WI38 (cell line): ENCODE results near the gene RNF186.

Experiments
- H3K4me3 ChIP-seq: 2 replicates; pipeline ENCODE4 v1.5.1; 2011; ENCODE audit warnings: low read depth, mild to moderate bottlenecking, control low read depth, low read length
- CTCF ChIP-seq: IDR thresholded peaks from 2 replicates; pipeline ENCODE4 v1.5.1; 2012; ENCODE audit warnings: low read depth, mild to moderate bottlenecking, control low read depth, low read length

Gene RNF186

GRCh38 chr1:19776287-19776686 lies 38.8 kb downstream of the RNF186 start:
- no peak overlapping the region for H3K4me3 ChIP-seq
- no peak for TF ChIP-seq CTCF

GRCh38 chr1:19775831-19776230 lies 39.3 kb downstream of the RNF186 start:
- H3K4me3 ChIP-seq, result no peak overlapping the region
- TF ChIP-seq CTCF, result no peak

GRCh38 chr1:19775317-19775716 lies 39.8 kb downstream of the RNF186 start:
- no peak overlapping the region for H3K4me3 ChIP-seq
- no peak for TF ChIP-seq CTCF

GRCh38 chr1:19774180-19774785 lies 40.8 kb downstream of the RNF186 start:
- TF ChIP-seq CTCF, result no peak
- H3K4me3 ChIP-seq, result no peak overlapping the region

- H3K4me3 ChIP-seq, result no peak overlapping the region
- TF ChIP-seq CTCF, result no peak
Observed at GRCh38 chr1:19773485-19773884, 41.6 kb downstream of the RNF186 start.

- no peak overlapping the region for H3K4me3 ChIP-seq
Observed at GRCh38 chr1:19772053-19772452, 43.0 kb downstream of the RNF186 start.

GRCh38 chr1:19771350-19771749 lies 43.7 kb downstream of the RNF186 start:
- H3K4me3 ChIP-seq, result no peak overlapping the region

More at GRCh38 chr1:19772053-19772452, 43.0 kb downstream of the RNF186 start:
- TF ChIP-seq CTCF, result no peak

More at GRCh38 chr1:19771350-19771749, 43.7 kb downstream of the RNF186 start:
- no peak for TF ChIP-seq CTCF
